GM23248 (cell line): ENCODE results near the gene CFAP300. TPM values are rescaled to one million over a fixed set of nuclear protein-coding genes. Genes with fewer than 3 reads are reported as not detected.
A peak's percentile ranks its signal among the peaks of the same experiment; 100 is the strongest.

ENCODE experiments used
- DNase-seq: peaks from one replicate; pipeline ENCODE4 v3.0.0-alpha.2; 2015
- H2AFZ ChIP-seq: fragments of 200-600 bp; sonication (generic); 2 replicates; pipeline ENCODE4 v1.6.1; 2016; ENCODE audit warnings: antibody characterized with exemption
- H3F3A ChIP-seq: fragments of 200-600 bp; sonication (generic); 2 replicates; pipeline ENCODE4 v1.6.1; 2016; ENCODE audit warnings: mild to moderate bottlenecking, antibody characterized with exemption, mixed run types; ENCODE audit not compliant: insufficient read depth
- H3K27ac ChIP-seq: fragments of 200-600 bp; sonication (generic); 2 replicates; pipeline ENCODE4 v1.5.1; 2016; ENCODE audit warnings: mild to moderate bottlenecking
- H3K27me3 ChIP-seq: fragments of 200-600 bp; sonication (generic); replicated peaks from 2 replicates; pipeline ENCODE4 v1.6.1; 2016; ENCODE audit warnings: mild to moderate bottlenecking; ENCODE audit not compliant: insufficient read depth
- H3K36me3 ChIP-seq: fragments of 200-600 bp; sonication (generic); 2 replicates; pipeline ENCODE4 v1.6.1; 2016; ENCODE audit warnings: low read depth, mild to moderate bottlenecking
- H3K4me1 ChIP-seq: fragments of 200-600 bp; sonication (generic); 2 replicates; pipeline ENCODE4 v1.6.1; 2016; ENCODE audit warnings: mild to moderate bottlenecking; ENCODE audit not compliant: insufficient read depth
- H3K4me2 ChIP-seq: fragments of 200-600 bp; sonication (generic); one replicate; pipeline ENCODE4 v1.6.1; 2016; ENCODE audit warnings: mild to moderate bottlenecking; ENCODE audit not compliant: unreplicated experiment
- H3K4me3 ChIP-seq: fragments of 200-600 bp; sonication (generic); 2 replicates; pipeline ENCODE4 v1.5.1; 2016; ENCODE audit warnings: mild to moderate bottlenecking
- H3K79me2 ChIP-seq: fragments of 200-600 bp; sonication (generic); 2 replicates; pipeline ENCODE4 v1.6.1; 2016; ENCODE audit warnings: mild to moderate bottlenecking; ENCODE audit not compliant: insufficient read depth
- H3K9ac ChIP-seq: fragments of 200-600 bp; sonication (generic); 2 replicates; pipeline ENCODE4 v1.6.1; 2016; ENCODE audit warnings: mild to moderate bottlenecking
- H3K9me2 ChIP-seq: fragments of 200-600 bp; sonication (generic); 2 replicates; pipeline ENCODE4 v1.6.1; 2016; ENCODE audit warnings: mixed run types, mild to moderate bottlenecking, moderate library complexity; ENCODE audit not compliant: insufficient read depth
- H3K9me3 ChIP-seq: fragments of 200-600 bp; sonication (generic); one replicate; pipeline ENCODE4 v1.6.1; 2017; ENCODE audit warnings: low read depth
- H4K20me1 ChIP-seq: fragments of 200-600 bp; sonication (generic); 2 replicates; pipeline ENCODE4 v1.6.0; 2016; ENCODE audit not compliant: insufficient read depth
- EZH2 ChIP-seq: fragments of 200-600 bp; sonication (generic); IDR thresholded peaks from 2 replicates; pipeline ENCODE4 v1.6.1; 2018; ENCODE audit warnings: antibody characterized with exemption, mild to moderate bottlenecking; ENCODE audit not compliant: insufficient read depth, poor library complexity, severe bottlenecking
- EZH2phosphoT487 ChIP-seq: fragments of 200-600 bp; sonication (generic); IDR thresholded peaks from 2 replicates; pipeline ENCODE4 v1.6.1; 2018; ENCODE audit warnings: antibody characterized with exemption, moderate library complexity, mild to moderate bottlenecking, low read depth; ENCODE audit not compliant: insufficient read depth
- WGBS, 2 experiments: methylation state at CpG; one replicate each; pipeline ENCODE4 v1.1.6; 2015 to 2017; ENCODE audit warnings: low lambda C conversion rate in 2 of 2, low coverage in 1 of 2; ENCODE audit errors: missing lambda C conversion rate in 2 of 2; 5-methylcytosine and 5-hydroxymethylcytosine counted together
- in situ Hi-C: fragments of 300-500 bp; cut with MboI; formaldehyde crosslinking; loops from 2 replicates; pipeline ENCODE4 v1.15.0; 2020
- polyA plus RNA-seq: library from polyadenylated mRNA; unstranded; fragments of >200 nt; fragmentation: Nextera tagmentation; extraction: Ambion mirVana; gene quantifications from 2 replicates; pipeline ENCODE4 v1.2.1, GENCODE V29; 2016
- small RNA-seq: library from RNA; depleted of rRNA; stranded (forward); fragments of <200 nt; gene quantifications from one replicate; pipeline ENCODE3, GENCODE V24; 2014; ENCODE audit warnings: low read depth, low replicate concordance
- total RNA-seq: library from RNA; depleted of rRNA; stranded (reverse); fragments of >200 nt; shearing (Covaris generic); gene quantifications from 2 replicates; pipeline ENCODE4 v1.2.3, GENCODE V29; 2014; rRNA removed

Gene CFAP300
- total and polyA plus RNA-seq, 2 experiments from 2014 or later = 7.3 to 14.0 TPM

DNA sequence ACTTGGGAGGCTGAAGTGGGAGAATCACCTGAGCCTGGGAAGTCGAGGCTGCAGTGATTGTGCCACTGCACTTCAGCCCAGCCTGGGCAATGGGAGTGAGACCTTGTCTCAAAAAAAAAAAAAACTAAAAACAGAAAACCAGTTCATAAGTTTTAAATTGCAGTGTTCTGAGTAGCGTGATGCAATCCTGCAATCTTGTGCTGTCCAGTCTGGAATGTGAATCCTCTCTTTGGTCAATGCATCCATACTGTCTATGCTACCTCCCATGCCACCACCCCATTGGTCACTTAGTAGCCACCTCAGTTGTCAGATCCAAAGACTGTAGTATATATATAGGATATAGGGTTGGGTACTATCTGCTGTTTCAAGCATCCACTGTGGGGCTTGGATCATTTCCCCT lies 74.1 kb downstream of the CFAP300 start:
- no peak overlapping the region for H3K9ac ChIP-seq
- H3K4me3 ChIP-seq = no peak overlapping the region; the same call in 1 of the 2 replicates
- in situ Hi-C loops = no loop called here
- H4K20me1 ChIP-seq = 0 out of 2 replicates have a peak, but pooled peaks cover 14% of the 10 kb centered on the region
- H2AFZ ChIP-seq = no peak overlapping the region
- no peaks in the 10 kb centered on the region for H3K9me2 ChIP-seq
- WGBS, 2 experiments = 73 to 85% methylated on average over 2 of the region's 2 CpGs
- DNase-seq = peak; percentile 34
- no peak for TF ChIP-seq EZH2
- TF ChIP-seq EZH2phosphoT487 = no peak
- H3K27me3 ChIP-seq = no peaks in the 10 kb centered on the region
- H3F3A ChIP-seq = peaks cover 59% of the 10 kb centered on the region
- H3K4me1 ChIP-seq = peaks cover 52% of the 10 kb centered on the region
- 0 out of 2 replicates have a peak, but pooled peaks cover under 1% of the 10 kb centered on the region for H3K36me3 ChIP-seq
- peak overlapping the region; percentile 62 for H3K27ac ChIP-seq
- H3K9me3 ChIP-seq = no peaks in the 10 kb centered on the region
- peak overlapping the region; percentile 74 for H3K4me2 ChIP-seq
- H3K79me2 ChIP-seq = peaks cover 100% of the 10 kb centered on the region

Small RNA genes lying within 50 kb of the gene (small RNA-seq; reads per million reads assigned to genes)
- not detected for gene RNA5SP535

Other genes starting within 250 kb of the CFAP300 start
- gene CEP126, start 132.4 kb upstream of the CFAP300 start, total RNA-seq = 2.0 and 3.5 TPM in 2 replicates
- 2.7 and 2.9 TPM in 2 replicates for gene CEP126, start 132.4 kb upstream of the CFAP300 start, polyA plus RNA-seq
- not detected in 2 replicates for gene ANGPTL5, start 130.9 kb upstream of the CFAP300 start, total RNA-seq
- gene ANGPTL5, start 130.9 kb upstream of the CFAP300 start, polyA plus RNA-seq = 0.15 TPM in 1 of 2 replicates, not detected in the other
- gene YAP1, start 63.0 kb downstream of the CFAP300 start, total RNA-seq = 118 and 136 TPM in 2 replicates
- gene YAP1, start 63.0 kb downstream of the CFAP300 start, polyA plus RNA-seq = 11.0 and 11.9 TPM in 2 replicates